ENCODE measurements around the gene TTYH2. TPM values are rescaled to one million over a fixed set of nuclear protein-coding genes. Genes with fewer than 3 reads are reported as not detected.
A peak's percentile ranks its signal among the peaks of the same experiment; 100 is the strongest.

Gene TTYH2
- total and polyA plus RNA-seq, 5 donors from 2014 or later, result 6.7 to 23.3 (median 10.8) TPM

- Histone ChIP-seq H3K27me3 (ENCODE audit: control insufficient read depth, insufficient read depth, low read length) (no peaks in the 10 kb centered on the region), H3K9me3 (ENCODE audit: control insufficient read depth in 2 of 2, low read length in 2 of 2) (no peaks in the 10 kb centered on the region), H3K27ac (ENCODE audit: insufficient read depth, low read length, poor library complexity, severe bottlenecking) (no peak overlapping the region), H3K4me3 (ENCODE audit: low read depth, low read length) (no peak overlapping the region), H3K4me1 (ENCODE audit: control insufficient read depth, insufficient read depth, low read length, poor library complexity, severe bottlenecking) (no peaks in the 10 kb centered on the region), H3K36me3 (ENCODE audit: control insufficient read depth, insufficient read depth, low read length) (peaks cover 31% of the 10 kb centered on the region)
- Mint-ChIP-seq H3K27ac (no peak overlapping the region), H3K4me3 (no peak overlapping the region), H3K27me3 (no peaks in the 10 kb centered on the region), H3K9me3 (peaks cover 0 to 1% (median 0%) of the 10 kb centered on the region in 7 donors), H3K36me3 (peaks cover 40% of the 10 kb centered on the region), H3K4me1 (peaks cover 0 to 12% (median 3%) of the 10 kb centered on the region in 4 donors)
- no peak for ATAC-seq (ENCODE audit: low read depth in 2 of 2)
- DNase-seq, result no peak
These were observed 18.8 kb downstream of the TTYH2 start for GRCh38 chr17:74231928-74232907.

- Mint-ChIP-seq H3K4me3 (no peak overlapping the region), H3K27ac (peak overlapping the region in 1 of 3 donors; percentile 76), H3K4me1 (peaks cover 0 to 8% (median 2%) of the 10 kb centered on the region in 4 donors), H3K27me3 (no peaks in the 10 kb centered on the region), H3K9me3 (no peaks in the 10 kb centered on the region), H3K36me3 (peaks cover 27% of the 10 kb centered on the region)
- Histone ChIP-seq H3K4me3 (ENCODE audit: low read depth, low read length) (no peak overlapping the region), H3K27ac (ENCODE audit: insufficient read depth, low read length, poor library complexity, severe bottlenecking) (no peak overlapping the region), H3K36me3 (ENCODE audit: control insufficient read depth, insufficient read depth, low read length) (peaks cover 34% of the 10 kb centered on the region), H3K9me3 (ENCODE audit: control insufficient read depth in 2 of 2, low read length in 2 of 2) (no peaks in the 10 kb centered on the region), H3K27me3 (ENCODE audit: control insufficient read depth, insufficient read depth, low read length) (no peaks in the 10 kb centered on the region), H3K4me1 (ENCODE audit: control insufficient read depth, insufficient read depth, low read length, poor library complexity, severe bottlenecking) (no peaks in the 10 kb centered on the region)
- no peak for ATAC-seq (ENCODE audit: low read depth in 2 of 2)
- DNase-seq, result no peak
These were observed 20.6 kb downstream of the TTYH2 start for GRCh38 chr17:74233937-74234336.

- H3K27me3 ChIP-seq (ENCODE audit: control insufficient read depth, insufficient read depth, low read length), result no peaks in the 10 kb centered on the region
- DNase-seq (no peak), ATAC-seq (ENCODE audit: low read depth in 2 of 2) (no peak)
- H3K4me3 Mint-ChIP-seq, result no peak overlapping the region
- no peak overlapping the region for H3K4me3 ChIP-seq (ENCODE audit: low read depth, low read length)
- H3K4me1 Mint-ChIP-seq, result peaks cover 0 to 8% (median 2%) of the 10 kb centered on the region in 4 donors
- peaks cover 26% of the 10 kb centered on the region for H3K36me3 Mint-ChIP-seq
- no peaks in the 10 kb centered on the region for H3K9me3 Mint-ChIP-seq
- H3K27ac Mint-ChIP-seq, result peak overlapping the region; percentile 20 to 76 (median 44)
- no peak overlapping the region for H3K27ac ChIP-seq (ENCODE audit: insufficient read depth, low read length, poor library complexity, severe bottlenecking)
- no peaks in the 10 kb centered on the region for H3K4me1 ChIP-seq (ENCODE audit: control insufficient read depth, insufficient read depth, low read length, poor library complexity, severe bottlenecking)
- peaks cover 36% of the 10 kb centered on the region for H3K36me3 ChIP-seq (ENCODE audit: control insufficient read depth, insufficient read depth, low read length)
- H3K27me3 Mint-ChIP-seq, result no peaks in the 10 kb centered on the region
- no peaks in the 10 kb centered on the region for H3K9me3 ChIP-seq (ENCODE audit: control insufficient read depth in 2 of 2, low read length in 2 of 2)
These were observed 21.1 kb downstream of the TTYH2 start for GRCh38 chr17:74234486-74234885.

GRCh38 chr17:74235040-74235581, 21.7 kb downstream of the TTYH2 start:
- Mint-ChIP-seq H3K27ac (peak overlapping the region in 2 of 3 donors; percentile 20 to 44), H3K27me3 (no peaks in the 10 kb centered on the region), H3K4me1 (peaks cover 0 to 8% (median 2%) of the 10 kb centered on the region in 4 donors), H3K4me3 (no peak overlapping the region), H3K36me3 (peaks cover 30% of the 10 kb centered on the region), H3K9me3 (no peaks in the 10 kb centered on the region)
- DNase-seq (no peak), ATAC-seq (ENCODE audit: low read depth in 2 of 2) (peak in 1 of 2 donors; percentile 29)
- Histone ChIP-seq H3K27me3 (ENCODE audit: control insufficient read depth, insufficient read depth, low read length) (no peaks in the 10 kb centered on the region), H3K9me3 (ENCODE audit: control insufficient read depth in 2 of 2, low read length in 2 of 2) (no peaks in the 10 kb centered on the region), H3K27ac (ENCODE audit: insufficient read depth, low read length, poor library complexity, severe bottlenecking) (no peak overlapping the region), H3K4me1 (ENCODE audit: control insufficient read depth, insufficient read depth, low read length, poor library complexity, severe bottlenecking) (no peaks in the 10 kb centered on the region), H3K4me3 (ENCODE audit: low read depth, low read length) (no peak overlapping the region), H3K36me3 (ENCODE audit: control insufficient read depth, insufficient read depth, low read length) (peaks cover 37% of the 10 kb centered on the region)

GRCh38 chr17:74235911-74236371, 22.6 kb downstream of the TTYH2 start:
- Mint-ChIP-seq H3K9me3 (no peaks in the 10 kb centered on the region), H3K4me1 (peaks cover 0 to 8% (median 2%) of the 10 kb centered on the region in 4 donors), H3K27me3 (no peaks in the 10 kb centered on the region), H3K4me3 (no peak overlapping the region), H3K36me3 (peaks cover 27% of the 10 kb centered on the region), H3K27ac (no peak overlapping the region)
- H3K4me3 ChIP-seq (ENCODE audit: low read depth, low read length), result no peak overlapping the region
- H3K27me3 ChIP-seq (ENCODE audit: control insufficient read depth, insufficient read depth, low read length), result no peaks in the 10 kb centered on the region
- H3K36me3 ChIP-seq (ENCODE audit: control insufficient read depth, insufficient read depth, low read length), result peaks cover 29% of the 10 kb centered on the region
- H3K9me3 ChIP-seq (ENCODE audit: control insufficient read depth in 2 of 2, low read length in 2 of 2), result no peaks in the 10 kb centered on the region
- DNase-seq (no peak), ATAC-seq (ENCODE audit: low read depth in 2 of 2) (no peak)
- no peak overlapping the region for H3K27ac ChIP-seq (ENCODE audit: insufficient read depth, low read length, poor library complexity, severe bottlenecking)
- H3K4me1 ChIP-seq (ENCODE audit: control insufficient read depth, insufficient read depth, low read length, poor library complexity, severe bottlenecking), result no peaks in the 10 kb centered on the region

GRCh38 chr17:74237321-74237720, 23.9 kb downstream of the TTYH2 start:
- H3K4me3 Mint-ChIP-seq, result no peak overlapping the region
- H3K4me1 ChIP-seq (ENCODE audit: control insufficient read depth, insufficient read depth, low read length, poor library complexity, severe bottlenecking), result no peaks in the 10 kb centered on the region
- ATAC-seq (ENCODE audit: low read depth in 2 of 2), result no peak

GRCh38 chr17:74239172-74239571, 25.8 kb downstream of the TTYH2 start:
- H3K36me3 ChIP-seq (ENCODE audit: control insufficient read depth, insufficient read depth, low read length), result peaks cover 22% of the 10 kb centered on the region
- no peak for ATAC-seq (ENCODE audit: low read depth in 2 of 2)
- Mint-ChIP-seq H3K36me3 (peaks cover 16% of the 10 kb centered on the region), H3K9me3 (no peaks in the 10 kb centered on the region), H3K27ac (peak overlapping the region in 1 of 3 donors; percentile 25), H3K27me3 (no peaks in the 10 kb centered on the region), H3K4me3 (no peak overlapping the region), H3K4me1 (peaks cover 0 to 2% (median 0%) of the 10 kb centered on the region in 4 donors)
- no peaks in the 10 kb centered on the region for H3K4me1 ChIP-seq (ENCODE audit: control insufficient read depth, insufficient read depth, low read length, poor library complexity, severe bottlenecking)
- no peak for DNase-seq
- H3K27ac ChIP-seq (ENCODE audit: insufficient read depth, low read length, poor library complexity, severe bottlenecking), result no peak overlapping the region
- H3K27me3 ChIP-seq (ENCODE audit: control insufficient read depth, insufficient read depth, low read length), result no peaks in the 10 kb centered on the region
- H3K4me3 ChIP-seq (ENCODE audit: low read depth, low read length), result no peak overlapping the region
- no peaks in the 10 kb centered on the region for H3K9me3 ChIP-seq (ENCODE audit: control insufficient read depth in 2 of 2, low read length in 2 of 2)

More at GRCh38 chr17:74237321-74237720, 23.9 kb downstream of the TTYH2 start:
- no peak overlapping the region for H3K4me3 ChIP-seq (ENCODE audit: low read depth, low read length)
- H3K27ac Mint-ChIP-seq, result no peak overlapping the region
- H3K4me1 Mint-ChIP-seq, result peaks cover 0 to 8% (median 2%) of the 10 kb centered on the region in 4 donors
- no peaks in the 10 kb centered on the region for H3K9me3 Mint-ChIP-seq
- H3K36me3 Mint-ChIP-seq, result peaks cover 21% of the 10 kb centered on the region
- no peaks in the 10 kb centered on the region for H3K27me3 ChIP-seq (ENCODE audit: control insufficient read depth, insufficient read depth, low read length)
- peaks cover 22% of the 10 kb centered on the region for H3K36me3 ChIP-seq (ENCODE audit: control insufficient read depth, insufficient read depth, low read length)
- no peak for DNase-seq
- H3K27ac ChIP-seq (ENCODE audit: insufficient read depth, low read length, poor library complexity, severe bottlenecking), result no peak overlapping the region
- H3K27me3 Mint-ChIP-seq, result no peaks in the 10 kb centered on the region
- no peaks in the 10 kb centered on the region for H3K9me3 ChIP-seq (ENCODE audit: control insufficient read depth in 2 of 2, low read length in 2 of 2)
